ENCODE data around the gene ADORA2B.

DNA sequence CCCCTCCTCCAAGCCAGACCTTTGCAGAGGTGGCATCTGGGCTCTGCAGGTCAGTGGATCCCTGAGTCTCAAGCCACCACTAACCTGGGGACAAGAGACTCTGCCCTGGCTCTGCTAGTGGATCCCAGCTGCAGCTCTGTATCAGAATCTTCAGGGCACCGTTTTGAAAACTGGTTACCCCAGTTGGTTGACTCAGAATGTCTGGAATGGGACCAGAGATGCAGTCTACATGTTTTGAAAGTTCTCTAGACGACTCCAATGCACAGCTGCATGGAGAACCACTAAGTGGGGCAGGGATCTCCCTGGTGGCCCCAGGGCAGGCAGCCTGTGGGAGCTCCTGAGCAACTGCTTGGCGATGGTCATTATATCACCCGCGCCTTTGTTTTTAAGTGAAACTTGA is 34.1 kb upstream of the ADORA2B start:
- TF ChIP-seq YY1 (tag by site-specific recombination; IDR thresholded peaks at IDR 0.05) (no peak), ZBTB17 (tag by site-specific recombination; IDR thresholded peaks at IDR 0.05) (no peak), IKZF3 (tag by site-specific recombination; IDR thresholded peaks at IDR 0.05) (no peak), ZNF776 (tag by site-specific recombination; IDR thresholded peaks at IDR 0.05; ENCODE audit: borderline replicate concordance) (no peak), ZNF138 (tag by site-specific recombination; IDR thresholded peaks at IDR 0.05; ENCODE audit: borderline replicate concordance) (no peak)
- TF ChIP-seq, protein P1, sequence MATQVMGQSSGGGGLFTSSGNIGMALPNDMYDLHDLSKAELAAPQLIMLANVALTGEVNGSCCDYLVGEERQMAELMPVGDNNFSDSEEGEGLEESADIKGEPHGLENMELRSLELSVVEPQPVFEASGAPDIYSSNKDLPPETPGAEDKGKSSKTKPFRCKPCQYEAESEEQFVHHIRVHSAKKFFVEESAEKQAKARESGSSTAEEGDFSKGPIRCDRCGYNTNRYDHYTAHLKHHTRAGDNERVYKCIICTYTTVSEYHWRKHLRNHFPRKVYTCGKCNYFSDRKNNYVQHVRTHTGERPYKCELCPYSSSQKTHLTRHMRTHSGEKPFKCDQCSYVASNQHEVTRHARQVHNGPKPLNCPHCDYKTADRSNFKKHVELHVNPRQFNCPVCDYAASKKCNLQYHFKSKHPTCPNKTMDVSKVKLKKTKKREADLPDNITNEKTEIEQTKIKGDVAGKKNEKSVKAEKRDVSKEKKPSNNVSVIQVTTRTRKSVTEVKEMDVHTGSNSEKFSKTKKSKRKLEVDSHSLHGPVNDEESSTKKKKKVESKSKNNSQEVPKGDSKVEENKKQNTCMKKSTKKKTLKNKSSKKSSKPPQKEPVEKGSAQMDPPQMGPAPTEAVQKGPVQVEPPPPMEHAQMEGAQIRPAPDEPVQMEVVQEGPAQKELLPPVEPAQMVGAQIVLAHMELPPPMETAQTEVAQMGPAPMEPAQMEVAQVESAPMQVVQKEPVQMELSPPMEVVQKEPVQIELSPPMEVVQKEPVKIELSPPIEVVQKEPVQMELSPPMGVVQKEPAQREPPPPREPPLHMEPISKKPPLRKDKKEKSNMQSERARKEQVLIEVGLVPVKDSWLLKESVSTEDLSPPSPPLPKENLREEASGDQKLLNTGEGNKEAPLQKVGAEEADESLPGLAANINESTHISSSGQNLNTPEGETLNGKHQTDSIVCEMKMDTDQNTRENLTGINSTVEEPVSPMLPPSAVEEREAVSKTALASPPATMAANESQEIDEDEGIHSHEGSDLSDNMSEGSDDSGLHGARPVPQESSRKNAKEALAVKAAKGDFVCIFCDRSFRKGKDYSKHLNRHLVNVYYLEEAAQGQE (tag by site-specific recombination; IDR thresholded peaks at IDR 0.05), result no peak
- TF ChIP-seq, protein P2, sequence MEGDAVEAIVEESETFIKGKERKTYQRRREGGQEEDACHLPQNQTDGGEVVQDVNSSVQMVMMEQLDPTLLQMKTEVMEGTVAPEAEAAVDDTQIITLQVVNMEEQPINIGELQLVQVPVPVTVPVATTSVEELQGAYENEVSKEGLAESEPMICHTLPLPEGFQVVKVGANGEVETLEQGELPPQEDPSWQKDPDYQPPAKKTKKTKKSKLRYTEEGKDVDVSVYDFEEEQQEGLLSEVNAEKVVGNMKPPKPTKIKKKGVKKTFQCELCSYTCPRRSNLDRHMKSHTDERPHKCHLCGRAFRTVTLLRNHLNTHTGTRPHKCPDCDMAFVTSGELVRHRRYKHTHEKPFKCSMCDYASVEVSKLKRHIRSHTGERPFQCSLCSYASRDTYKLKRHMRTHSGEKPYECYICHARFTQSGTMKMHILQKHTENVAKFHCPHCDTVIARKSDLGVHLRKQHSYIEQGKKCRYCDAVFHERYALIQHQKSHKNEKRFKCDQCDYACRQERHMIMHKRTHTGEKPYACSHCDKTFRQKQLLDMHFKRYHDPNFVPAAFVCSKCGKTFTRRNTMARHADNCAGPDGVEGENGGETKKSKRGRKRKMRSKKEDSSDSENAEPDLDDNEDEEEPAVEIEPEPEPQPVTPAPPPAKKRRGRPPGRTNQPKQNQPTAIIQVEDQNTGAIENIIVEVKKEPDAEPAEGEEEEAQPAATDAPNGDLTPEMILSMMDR (tag by site-specific recombination; IDR thresholded peaks at IDR 0.05), result no peak
- TF ChIP-seq, protein P3, sequence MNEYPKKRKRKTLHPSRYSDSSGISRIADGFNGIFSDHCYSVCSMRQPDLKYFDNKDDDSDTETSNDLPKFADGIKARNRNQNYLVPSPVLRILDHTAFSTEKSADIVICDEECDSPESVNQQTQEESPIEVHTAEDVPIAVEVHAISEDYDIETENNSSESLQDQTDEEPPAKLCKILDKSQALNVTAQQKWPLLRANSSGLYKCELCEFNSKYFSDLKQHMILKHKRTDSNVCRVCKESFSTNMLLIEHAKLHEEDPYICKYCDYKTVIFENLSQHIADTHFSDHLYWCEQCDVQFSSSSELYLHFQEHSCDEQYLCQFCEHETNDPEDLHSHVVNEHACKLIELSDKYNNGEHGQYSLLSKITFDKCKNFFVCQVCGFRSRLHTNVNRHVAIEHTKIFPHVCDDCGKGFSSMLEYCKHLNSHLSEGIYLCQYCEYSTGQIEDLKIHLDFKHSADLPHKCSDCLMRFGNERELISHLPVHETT (tag by site-specific recombination; IDR thresholded peaks at IDR 0.05), result no peak
- TF ChIP-seq, protein P4, sequence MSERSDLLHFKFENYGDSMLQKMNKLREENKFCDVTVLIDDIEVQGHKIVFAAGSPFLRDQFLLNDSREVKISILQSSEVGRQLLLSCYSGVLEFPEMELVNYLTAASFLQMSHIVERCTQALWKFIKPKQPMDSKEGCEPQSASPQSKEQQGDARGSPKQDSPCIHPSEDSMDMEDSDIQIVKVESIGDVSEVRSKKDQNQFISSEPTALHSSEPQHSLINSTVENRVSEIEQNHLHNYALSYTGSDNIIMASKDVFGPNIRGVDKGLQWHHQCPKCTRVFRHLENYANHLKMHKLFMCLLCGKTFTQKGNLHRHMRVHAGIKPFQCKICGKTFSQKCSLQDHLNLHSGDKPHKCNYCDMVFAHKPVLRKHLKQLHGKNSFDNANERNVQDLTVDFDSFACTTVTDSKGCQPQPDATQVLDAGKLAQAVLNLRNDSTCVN (tag by site-specific recombination; optimal IDR thresholded peaks at IDR 0.05), result no peak

All from HEK293 (cell line).